GM19239 (cell line): ENCODE measurements around the gene ZC2HC1C.
"Not testable (repeated sequence)": the region's sequence is repeated elsewhere in the genome, so short reads cannot be mapped to it uniquely, and the experiment has no call there.

Source experiments
- DNase-seq: peaks from one replicate; pipeline ENCODE4 v3.0.0; 2011; ENCODE audit warnings: low spot score; ENCODE audit not compliant: insufficient read length
- FAIRE-seq: peaks from 2 replicates; lab custom pipeline; 2011; peaks lifted over from hg19 to GRCh38; lab: Jason Lieb, UNC

ZC2HC1C gene

DNA sequence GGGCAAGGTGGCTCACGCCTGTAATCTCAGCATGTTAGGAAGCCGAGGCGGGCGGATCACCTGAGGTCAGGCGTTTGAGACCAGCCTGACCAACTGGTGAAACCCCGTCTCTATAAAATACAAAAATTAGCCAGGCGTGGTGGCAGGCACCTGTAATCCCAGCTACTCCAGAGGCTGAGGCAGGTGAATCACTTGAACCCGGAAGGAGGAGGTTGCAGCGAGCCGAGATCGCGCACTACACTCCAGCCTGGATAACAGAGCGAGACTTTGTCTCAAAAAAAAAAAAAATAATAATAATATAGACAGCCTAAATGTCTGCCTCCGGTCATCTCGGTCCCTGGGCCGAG lies 58.0 kb downstream of the ZC2HC1C start:
- DNase-seq, FAIRE-seq: not testable (repeated sequence)

DNA sequence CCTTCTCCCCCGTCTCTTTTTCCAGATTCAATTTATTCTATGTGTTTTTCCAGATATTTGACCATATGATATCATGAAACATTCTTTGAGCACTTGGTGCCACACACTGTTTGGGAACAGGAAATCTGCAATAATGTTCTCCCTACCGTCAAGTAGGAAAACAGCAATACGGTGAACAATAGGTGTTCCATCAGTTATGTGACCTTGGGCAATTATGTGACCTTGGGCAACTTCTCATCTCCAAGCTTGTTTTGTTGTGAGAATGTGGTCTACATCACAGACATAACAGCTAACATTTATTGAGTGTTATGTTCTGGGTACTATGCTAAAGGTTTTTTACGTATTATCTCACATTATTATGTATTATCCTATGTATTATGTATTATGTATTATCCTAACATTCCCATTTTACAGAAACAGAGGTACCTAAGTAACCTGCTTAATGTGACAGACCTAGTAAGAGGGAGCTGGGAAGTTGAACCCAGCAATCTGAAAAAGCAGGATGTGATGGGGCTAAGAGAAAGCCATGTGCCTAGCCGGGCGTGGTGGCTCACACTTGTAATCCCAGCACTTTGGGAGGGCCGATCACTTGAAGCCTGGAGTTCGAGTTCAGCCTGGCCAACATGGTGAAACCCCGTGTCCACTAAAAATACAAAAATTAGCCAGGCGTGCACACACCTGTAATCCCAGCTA lies 58.6 kb downstream of the ZC2HC1C start:
- FAIRE-seq (no peak), DNase-seq (no peak)

DNA sequence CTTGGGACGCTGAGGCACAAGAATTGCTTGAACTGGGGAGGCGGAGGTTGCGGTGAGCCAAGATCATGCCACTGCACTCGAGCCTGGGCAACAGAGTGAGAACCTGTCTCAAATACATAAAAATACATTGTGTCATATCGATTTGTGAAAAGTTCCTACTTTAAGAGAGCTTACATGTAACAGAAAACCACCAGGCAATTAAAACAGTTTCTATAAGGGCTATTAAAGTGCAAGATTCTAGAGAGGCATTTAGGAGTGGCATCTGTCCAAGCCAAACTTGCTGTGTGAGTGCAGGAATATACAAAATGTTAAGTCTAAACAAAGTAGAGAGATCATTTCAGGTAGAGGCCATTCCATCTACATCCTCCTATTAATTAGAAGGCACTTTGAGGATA lies 59.2 kb downstream of the ZC2HC1C start:
- no peak for FAIRE-seq
- DNase-seq = no peak
